SK-N-SH (cell line): ENCODE data around the gene POU2F3. TPM values are rescaled to one million over a fixed set of nuclear protein-coding genes. Genes with fewer than 3 reads are reported as not detected.

ENCODE experiments used
- CTCF ChIA-PET: fragments of 300-600, 350-600 bp; formaldehyde crosslinking; extraction: SDS; loops from one replicate; lab custom pipeline; 2021; lab: Yijun Ruan, JAX
- POLR2A ChIA-PET: fragments of 350-600 bp; sonication (Branson Sonifier 250); formaldehyde crosslinking; extraction: SDS; loops from one replicate; lab custom pipeline; 2020; ENCODE audit warnings: antibody characterized with exemption, inconsistent platforms; lab: Yijun Ruan, JAX
- DNase-seq: peaks from one replicate; pipeline ENCODE4 v3.0.0; 2012
- H2AFZ ChIP-seq: fragments of 200-600 bp; sonication (generic); 2 replicates; pipeline ENCODE4 v1.8.1; 2016; ENCODE audit warnings: antibody characterized with exemption, mild to moderate bottlenecking, low read depth
- H3F3A ChIP-seq: fragments of 200-600 bp; sonication (generic); replicated peaks from 2 replicates; pipeline ENCODE3; 2016; ENCODE audit warnings: antibody characterized with exemption, mild to moderate bottlenecking; ENCODE audit not compliant: insufficient read depth
- H3K27ac ChIP-seq, 2 experiments: fragments of 200-500 bp in 1 of 2; fragments of 200-600 bp in 1 of 2; sonication (Bioruptor generic) in 1 of 2; sonication (generic), shearing (Covaris generic) in 1 of 2; 2 replicates each; pipeline versions ENCODE4 v1.5.1 to v1.6.1; 2014 to 2016; ENCODE audit warnings: low read depth in 2 of 2, inconsistent platforms in 1 of 2, low read length in 1 of 2, mild to moderate bottlenecking in 1 of 2, mixed read lengths in 1 of 2
- H3K27me3 ChIP-seq: fragments of 200-600 bp; sonication (generic), shearing (Covaris generic); 2 replicates; pipeline ENCODE4 v1.6.1; 2016; ENCODE audit warnings: mixed run types; ENCODE audit not compliant: insufficient read depth
- H3K36me3 ChIP-seq, 2 experiments: fragments of 200-500 bp in 1 of 2; fragments of 200-600 bp in 1 of 2; sonication (Bioruptor generic) in 1 of 2; sonication (generic) in 1 of 2; replicated peaks in 1 of 2; 2 replicates each; pipeline versions ENCODE3 to v1.5.1; 2014 to 2016; ENCODE audit warnings: low read length in 1 of 2, mild to moderate bottlenecking in 1 of 2; ENCODE audit not compliant: insufficient read depth in 2 of 2, control insufficient read depth in 1 of 2
- H3K4me1 ChIP-seq, 2 experiments: fragments of 200-500 bp in 1 of 2; fragments of 200-600 bp in 1 of 2; sonication (Bioruptor generic) in 1 of 2; sonication (generic), shearing (Covaris generic) in 1 of 2; 2 replicates each; pipeline versions ENCODE4 v1.5.1 to v1.6.1; 2014 to 2016; ENCODE audit warnings: low read depth in 1 of 2, low read length in 1 of 2, mixed run types in 1 of 2; ENCODE audit not compliant: insufficient read depth in 2 of 2, control insufficient read depth in 1 of 2
- H3K4me2 ChIP-seq: fragments of 200-600 bp; sonication (generic), shearing (Covaris generic); 2 replicates; pipeline ENCODE4 v1.6.1; 2017; ENCODE audit warnings: mixed run types
- H3K4me3 ChIP-seq, 2 experiments: fragments of 200-500 bp in 1 of 2; fragments of 200-600 bp in 1 of 2; sonication (Bioruptor generic) in 1 of 2; sonication (generic), shearing (Covaris generic) in 1 of 2; 2 replicates each; pipeline versions ENCODE4 v1.5.1 to v1.8.1; 2014 to 2016; ENCODE audit warnings: low read depth in 2 of 2, inconsistent platforms in 1 of 2, low read length in 1 of 2, mild to moderate bottlenecking in 1 of 2, mixed read lengths in 1 of 2, moderate library complexity in 1 of 2
- H3K79me2 ChIP-seq: fragments of 200-600 bp; sonication (generic); 2 replicates; pipeline ENCODE4 v1.8.1; 2017; ENCODE audit warnings: mild to moderate bottlenecking; ENCODE audit not compliant: insufficient read depth
- H3K9ac ChIP-seq: fragments of 200-600 bp; sonication (generic); 2 replicates; pipeline ENCODE4 v1.6.1; 2017; ENCODE audit warnings: mixed run types
- H3K9me2 ChIP-seq: fragments of 200-600 bp; sonication (generic); 2 replicates; pipeline ENCODE4 v1.6.1; 2017; ENCODE audit warnings: mixed run types
- H3K9me3 ChIP-seq: fragments of 200-600 bp; sonication (generic); 2 replicates; pipeline ENCODE4 v1.6.1; 2017; ENCODE audit warnings: mixed run types, mild to moderate bottlenecking, moderate library complexity
- H4K20me1 ChIP-seq: fragments of 200-600 bp; sonication (generic); 2 replicates; pipeline ENCODE4 v1.6.1; 2017; ENCODE audit warnings: mild to moderate bottlenecking, mixed run types; ENCODE audit not compliant: insufficient read depth
- CTCF ChIP-seq: fragments of 200-600 bp; sonication (generic); IDR thresholded peaks from 2 replicates; pipeline ENCODE4 v1.6.1; 2017; ENCODE audit warnings: antibody characterized with exemption, mild to moderate bottlenecking, moderate library complexity
- EZH2phosphoT487 ChIP-seq: fragments of 200-600 bp; sonication (generic); IDR thresholded peaks from 2 replicates; pipeline ENCODE4 v1.6.1; 2017; ENCODE audit warnings: low read depth, mixed run types, mild to moderate bottlenecking, antibody characterized with exemption, moderate library complexity, borderline replicate concordance
- FOSL2 ChIP-seq: IDR thresholded peaks from 2 replicates; pipeline ENCODE4 v1.4.0; 2012; ENCODE audit warnings: low read depth, mild to moderate bottlenecking, moderate library complexity, borderline replicate concordance
- GATA2 ChIP-seq: sonication (generic); formaldehyde crosslinking; IDR thresholded peaks from 2 replicates; pipeline ENCODE4 v1.5.0; 2020; ENCODE audit warnings: mild to moderate bottlenecking, missing genetic modification reagents
- IRF3 ChIP-seq: fragments of 150-350 bp; IDR thresholded peaks from 2 replicates; pipeline ENCODE4 v1.6.1; 2016; ENCODE audit warnings: mild to moderate bottlenecking, low read depth, low read length
- JUND ChIP-seq: IDR thresholded peaks from 2 replicates; pipeline ENCODE4 v1.4.0; 2012
- MAX ChIP-seq: IDR thresholded peaks from 2 replicates; pipeline ENCODE4 v1.4.0; 2012; ENCODE audit warnings: low read depth
- MXI1 ChIP-seq: IDR thresholded peaks from 2 replicates; pipeline ENCODE4 v1.6.1; 2012; ENCODE audit warnings: mild to moderate bottlenecking, low read depth, low read length, improper control_type of control experiment
- PBX3 ChIP-seq: IDR thresholded peaks from 2 replicates; pipeline ENCODE4; 2012
- RAD21 ChIP-seq: IDR thresholded peaks from 2 replicates; pipeline ENCODE4 v1.6.1; 2012; ENCODE audit warnings: mild to moderate bottlenecking, low read length
- RCOR1 ChIP-seq: fragments of 150-350 bp; IDR thresholded peaks from 2 replicates; pipeline ENCODE4 v1.6.1; 2017; ENCODE audit warnings: antibody characterized with exemption, low read length
- REST ChIP-seq: IDR thresholded peaks from 2 replicates; pipeline ENCODE4 v1.6.1; 2012; ENCODE audit warnings: mild to moderate bottlenecking, low read depth, low read length, moderate library complexity
- RXRA ChIP-seq: IDR thresholded peaks from 2 replicates; pipeline ENCODE4 v1.4.0; 2012; ENCODE audit warnings: low read depth, mild to moderate bottlenecking, borderline replicate concordance
- SMC3 ChIP-seq: IDR thresholded peaks from 2 replicates; pipeline ENCODE4 v1.6.1; 2012; ENCODE audit warnings: low read depth, low read length, improper control_type of control experiment
- TCF12 ChIP-seq: IDR thresholded peaks from 2 replicates; pipeline ENCODE4 v1.4.0; 2012
- TEAD4 ChIP-seq: IDR thresholded peaks from 2 replicates; pipeline ENCODE4 v1.4.0; 2012; ENCODE audit warnings: mild to moderate bottlenecking, borderline replicate concordance; ENCODE audit not compliant: insufficient read depth
- ZBTB33 ChIP-seq: IDR thresholded peaks from 2 replicates; pipeline ENCODE4 v1.4.0; 2012; ENCODE audit warnings: low read depth, borderline replicate concordance
- WGBS: methylation state at CpG from one replicate; pipeline ENCODE4 v1.1.6; 2017; ENCODE audit warnings: low lambda C conversion rate; 5-methylcytosine and 5-hydroxymethylcytosine counted together
- polyA plus RNA-seq, 3 experiments: library from polyadenylated mRNA; depleted of rRNA; stranded (reverse); fragments of >200 nt; gene quantifications; 2 replicates each; pipeline ENCODE4 v1.2.3, GENCODE V29; 2012

Gene POU2F3
- polyA plus RNA-seq, 1 of the 3 experiments (the other 2 are of a cell fraction): 0.02 TPM

- ChIA-PET CTCF (interaction anchor here (1.0 to 10.3 kb wide), 7 partner anchors 13 to 715 kb away, joined by 3 to 111 read pairs (median 15); no protein-coding TSS in a partner anchor), POLR2A (no interaction called here)
- H3K79me2 ChIP-seq: no peaks in the 10 kb centered on the region
- no peak for TF ChIP-seq MXI1
- no peak overlapping the region for H3K4me3 ChIP-seq
- H3K36me3 ChIP-seq: no peaks in the 10 kb centered on the region
- no peak for DNase-seq
- H2AFZ ChIP-seq: no peak overlapping the region
- H3F3A ChIP-seq: peaks cover 2% of the 10 kb centered on the region
- H3K27ac ChIP-seq: no peak overlapping the region
- WGBS: 86% methylated on average over 5 of the region's 7 CpGs
- no peak overlapping the region for H3K9ac ChIP-seq
- H3K4me2 ChIP-seq: no peak overlapping the region
- no peaks in the 10 kb centered on the region for H3K27me3 ChIP-seq
- H3K9me3 ChIP-seq: no peaks in the 10 kb centered on the region
- H3K9me2 ChIP-seq: no peaks in the 10 kb centered on the region
- peaks cover 4 to 62% of the 10 kb centered on the region in 2 experiments; a peak in 2 of 4 replicates for H3K4me1 ChIP-seq
- no peaks in the 10 kb centered on the region for H4K20me1 ChIP-seq
Observed at GRCh38 chr11:120214581-120214980, 25.4 kb upstream of the POU2F3 start.

GRCh38 chr11:120215634-120216033, 24.3 kb upstream of the POU2F3 start:
- Histone ChIP-seq H3K9me2 (no peaks in the 10 kb centered on the region), H3K27ac (no peak overlapping the region), H3K79me2 (no peaks in the 10 kb centered on the region), H3K9me3 (no peaks in the 10 kb centered on the region), H3K36me3 (no peaks in the 10 kb centered on the region), H3K9ac (no peak overlapping the region), H4K20me1 (no peaks in the 10 kb centered on the region), H2AFZ (no peak overlapping the region), H3K4me1 (peaks cover 0 to 56% of the 10 kb centered on the region in 2 experiments; a peak in 1 of 4 replicates), H3K4me3 (no peak overlapping the region), H3F3A (no peaks in the 10 kb centered on the region), H3K27me3 (no peaks in the 10 kb centered on the region), H3K4me2 (no peak overlapping the region)
- WGBS: 54% methylated on average over 5 of the region's 5 CpGs
- DNase-seq: no peak
- ChIA-PET POLR2A (no interaction called here), CTCF (interaction anchor here (1.1 to 10.3 kb wide), 6 partner anchors 12 to 84 kb away, joined by 3 to 111 read pairs (median 10); no protein-coding TSS in a partner anchor)
- TF ChIP-seq CTCF (no peak), MAX (no peak), SMC3 (no peak), RAD21 (no peak), REST (no peak), PBX3 (no peak), EZH2phosphoT487 (no peak), GATA2 (CRISPR knock-in tag) (no peak), TEAD4 (no peak), TCF12 (peak; percentile 22; the same call in 1 of the 2 replicates), IRF3 (no peak), MXI1 (no peak), FOSL2 (peak; percentile 50; the same call in 1 of the 2 replicates), JUND (peak; percentile 38; the same call in 1 of the 2 replicates), RCOR1 (no peak), ZBTB33 (no peak), RXRA (no peak)
